ENCODE measurements around the gene ZBTB20.
"Not testable (repeated sequence)": the region's sequence is repeated elsewhere in the genome, so short reads cannot be mapped to it uniquely, and the experiment has no call there.

The ZBTB20 gene

DNA sequence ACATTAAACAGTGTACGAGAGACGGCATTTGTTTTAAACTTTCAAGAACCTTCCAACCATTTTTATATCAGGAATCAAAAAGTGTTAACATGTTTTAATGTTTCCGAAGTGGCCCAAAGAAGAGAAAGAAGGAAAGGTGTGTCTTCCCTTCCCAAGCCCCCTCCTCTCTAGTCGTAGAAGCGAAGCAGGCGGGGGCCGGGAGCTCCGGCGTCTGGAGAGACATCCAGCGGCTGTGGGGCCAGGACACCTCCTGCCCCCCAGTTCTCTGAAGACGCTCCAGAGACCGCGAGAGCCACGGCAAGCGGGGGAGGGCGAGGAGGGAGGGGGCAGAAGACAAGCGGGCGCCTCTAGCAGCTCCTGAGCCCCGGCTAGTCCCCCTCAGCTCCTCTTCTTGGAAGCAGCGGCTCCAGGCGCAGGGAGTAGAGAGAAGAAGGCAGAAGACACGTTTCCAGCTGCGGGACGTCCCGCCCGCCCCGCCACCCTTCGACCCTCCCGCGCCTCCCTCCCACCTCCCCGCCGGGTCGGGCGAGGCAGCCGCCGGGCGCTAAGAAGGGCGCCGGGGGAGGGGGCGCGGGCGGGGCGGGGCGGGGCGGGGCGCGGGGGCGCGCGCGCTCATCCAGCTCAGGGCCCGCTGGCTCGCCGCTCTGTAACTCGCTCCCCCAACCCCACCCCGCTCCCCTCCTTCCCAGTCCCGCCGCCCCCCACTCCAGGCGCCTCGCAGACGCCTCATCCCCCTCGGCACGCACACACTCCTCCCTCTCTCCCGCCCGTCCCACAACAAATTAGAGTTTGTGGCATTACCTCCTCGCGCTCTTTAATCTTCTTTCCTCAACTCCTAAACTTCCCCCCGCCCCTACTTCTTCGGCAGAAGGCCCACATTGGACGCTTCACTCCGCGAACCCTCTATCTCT is at the start of gene ZBTB20:
ZBTB20 (minus strand) TSS at position 871 of the 911 bp plus-strand sequence.
- peak; percentile 81 for DNase-seq

DNA sequence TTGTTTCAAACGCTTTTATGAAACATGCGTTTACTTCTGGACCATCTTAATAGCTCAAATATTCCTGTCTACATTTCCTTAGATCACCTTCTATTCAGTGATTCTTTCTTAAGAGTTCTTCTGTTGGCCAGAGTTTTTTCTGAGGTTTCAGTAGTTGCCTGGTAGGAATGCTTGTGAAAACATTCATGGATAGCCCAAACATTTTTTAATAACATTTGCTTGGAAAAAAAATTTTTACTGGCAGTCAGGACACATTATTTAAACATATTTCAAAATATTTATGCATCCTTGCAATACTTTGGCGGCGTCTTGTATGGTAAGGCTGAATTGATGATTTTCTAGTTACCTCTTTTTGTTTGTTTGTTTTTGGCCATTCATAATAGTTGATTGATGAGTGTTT is 47.4 kb upstream of the ZBTB20 start:
- DNase-seq, result peak; percentile 23

DNA sequence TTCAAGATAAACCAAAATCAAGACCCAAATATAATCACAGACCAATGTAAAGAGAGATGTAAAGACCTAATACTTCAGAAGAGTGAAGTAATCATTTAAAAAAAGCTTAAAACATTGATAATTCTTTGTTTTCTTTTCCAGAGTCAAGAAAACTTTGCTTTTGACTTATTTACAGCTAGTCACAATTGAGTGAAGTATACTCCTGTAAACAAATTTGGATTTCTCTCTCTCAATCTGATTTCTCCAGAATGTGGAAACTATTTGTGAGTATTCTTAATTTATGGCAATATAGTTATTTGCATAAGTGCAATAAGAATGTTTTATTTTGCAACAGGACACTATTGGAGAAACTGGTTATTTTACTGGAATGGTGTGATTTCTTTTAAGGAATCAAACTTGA is 43.7 kb upstream of the ZBTB20 start:
- DNase-seq, result no peak

DNA sequence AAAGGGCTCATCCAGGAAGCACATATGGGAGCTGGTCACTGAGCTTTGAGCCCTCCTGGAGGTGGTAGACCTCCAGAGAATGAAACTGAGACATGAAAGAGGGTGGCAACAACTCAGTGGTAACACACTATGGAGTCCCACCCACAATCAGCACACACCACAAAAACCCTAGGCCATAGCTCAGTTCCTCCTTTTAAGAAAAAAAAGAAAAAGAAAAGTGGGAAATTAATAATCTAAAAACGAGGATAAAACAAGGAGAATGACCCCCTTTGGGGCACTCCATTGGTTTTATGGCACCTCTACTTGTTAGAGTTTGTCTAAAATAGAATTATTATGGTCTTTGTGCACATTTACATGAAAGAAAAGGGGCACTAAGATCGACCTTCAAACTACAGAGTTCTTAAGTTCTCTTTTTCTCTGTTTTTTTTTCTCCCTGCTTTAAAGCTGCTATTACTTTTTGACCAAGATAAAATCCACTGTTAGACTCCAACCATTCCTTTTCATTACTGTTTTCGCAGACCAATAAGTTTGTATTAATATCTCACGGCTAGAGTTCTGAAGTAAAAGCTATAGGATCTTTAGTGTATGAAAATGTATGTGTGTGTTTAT is 40.2 kb upstream of the ZBTB20 start:
- DNase-seq, result no peak

DNA sequence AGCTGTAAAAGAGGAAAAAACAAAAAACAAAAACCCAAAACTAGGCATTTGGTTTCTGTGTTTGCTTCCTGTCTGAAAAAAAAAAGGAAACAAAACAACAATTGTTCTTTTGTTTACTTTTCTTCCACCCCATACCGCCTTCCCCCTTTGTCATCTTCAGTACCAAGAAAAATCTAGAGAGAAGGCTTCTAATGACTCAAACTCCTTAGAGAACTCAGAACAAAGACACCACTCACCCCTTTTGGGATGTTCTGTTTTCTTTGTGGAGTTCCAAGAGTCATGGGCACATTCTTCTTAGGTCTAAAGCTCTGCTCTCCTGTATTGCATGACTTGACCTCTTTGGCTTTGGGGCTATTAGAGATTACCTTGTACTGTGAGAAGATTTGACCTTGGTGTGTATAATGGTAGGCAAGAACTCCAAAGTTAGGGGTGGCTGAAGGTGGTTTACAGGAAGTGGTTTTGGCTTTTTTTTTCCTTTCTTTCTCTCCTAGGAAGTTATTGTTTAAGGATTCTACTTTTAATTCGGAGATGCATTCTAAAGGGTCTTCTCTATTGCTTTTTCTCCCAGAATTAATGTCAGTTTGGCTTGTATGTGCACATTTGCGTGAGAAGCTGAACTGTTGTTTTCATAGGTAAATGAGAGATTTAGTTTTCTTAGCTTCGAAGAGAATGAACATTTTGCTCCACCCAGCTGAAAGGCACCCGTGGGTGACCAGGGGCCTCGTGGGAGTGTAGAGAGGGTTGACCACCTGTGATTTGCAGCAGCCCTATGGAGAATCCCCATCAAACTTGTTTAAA is 39.5 kb upstream of the ZBTB20 start:
- DNase-seq, result no peak

DNA sequence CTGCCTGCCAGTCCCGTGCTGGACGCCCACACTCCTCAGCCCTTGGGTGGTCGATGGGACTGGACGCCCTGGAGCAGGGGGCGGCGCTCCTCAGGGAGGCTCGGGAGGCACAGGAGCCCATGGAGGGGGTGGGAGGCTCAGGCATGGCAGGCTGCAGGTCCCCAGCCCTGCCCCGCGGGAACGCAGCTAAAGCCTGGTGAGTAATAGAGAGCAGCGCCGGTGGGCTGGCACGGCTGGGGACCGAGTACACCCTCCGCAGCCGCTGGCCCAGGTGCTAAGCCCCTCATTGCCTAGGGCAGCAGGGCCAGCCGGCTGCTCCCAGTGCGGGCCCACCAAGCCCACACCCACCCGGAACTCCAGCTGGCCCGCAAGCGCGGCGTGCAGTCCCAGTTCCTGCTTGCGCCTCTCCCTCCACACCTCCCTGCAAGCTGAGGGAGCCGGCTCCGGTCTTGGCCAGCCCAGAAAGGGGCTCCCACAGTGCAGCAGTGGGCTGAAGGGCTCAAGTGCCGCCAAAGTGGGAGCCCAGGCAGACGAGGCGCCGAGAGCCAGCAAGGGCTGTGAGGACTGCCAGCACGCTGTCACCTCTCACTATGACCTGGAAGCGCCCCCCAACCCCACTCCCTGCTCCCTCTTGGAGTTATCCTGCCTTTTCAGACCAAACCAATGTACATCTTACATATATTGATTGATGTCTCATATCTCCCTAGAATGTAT is 37.9 kb upstream of the ZBTB20 start:
- DNase-seq, result not testable (repeated sequence)

DNA sequence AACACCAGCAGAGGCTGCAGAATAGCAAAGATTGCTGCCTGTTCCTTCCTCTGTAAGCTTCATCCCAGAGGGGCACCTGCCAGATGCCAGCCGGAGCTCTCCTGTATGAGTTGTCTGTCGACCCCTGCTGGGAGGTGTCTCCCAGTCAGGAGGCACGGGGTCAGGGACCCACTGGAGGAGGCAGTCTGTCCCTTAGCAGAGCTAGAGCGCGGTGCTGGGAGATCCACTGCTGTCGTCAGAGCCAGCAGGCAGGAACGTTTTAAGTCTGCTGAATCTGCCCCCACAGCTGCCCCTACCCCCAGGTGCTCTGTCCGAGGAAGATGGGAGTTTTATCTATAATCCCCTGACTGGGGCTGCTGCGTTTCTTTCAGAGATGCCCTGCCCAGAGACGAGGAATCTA is 31.8 kb upstream of the ZBTB20 start:
- not testable (repeated sequence) for DNase-seq

DNA sequence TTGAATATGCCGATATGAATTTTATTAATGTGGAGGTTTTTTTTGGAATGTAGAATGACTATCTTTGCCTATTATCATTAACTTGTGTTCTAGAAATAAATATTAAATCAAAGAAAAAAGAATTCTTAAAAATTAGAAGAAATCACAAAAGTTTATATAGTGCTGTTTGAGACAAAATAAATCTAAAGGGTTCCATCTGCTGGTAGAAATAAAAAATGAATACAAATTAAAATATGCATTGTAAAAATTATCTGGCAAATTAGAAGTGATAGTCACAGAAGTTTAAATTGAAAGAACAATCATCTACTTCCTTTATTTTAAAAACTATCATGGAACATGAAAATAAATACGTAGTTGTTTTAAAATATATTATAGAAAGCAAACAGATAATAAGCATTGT is 22.7 kb upstream of the ZBTB20 start:
- no peak for DNase-seq

DNA sequence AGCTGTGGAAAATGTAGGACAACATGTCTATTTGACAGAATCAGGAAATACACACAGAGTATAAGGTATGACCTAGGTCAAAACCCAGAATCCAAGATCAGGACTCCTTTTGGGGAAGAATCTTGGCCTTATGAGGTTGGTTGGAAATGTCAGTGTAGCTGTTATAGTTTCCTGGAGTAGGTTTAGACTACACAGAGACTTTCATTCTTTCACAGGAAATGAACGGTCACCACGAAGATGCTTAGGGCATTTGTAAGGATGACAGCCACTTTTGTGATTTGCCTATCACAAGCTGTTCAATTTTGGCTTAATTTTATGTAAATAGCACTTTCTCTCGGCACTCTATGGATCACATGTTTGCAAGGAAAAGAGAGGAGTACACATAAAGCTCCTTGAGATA is 18.6 kb upstream of the ZBTB20 start:
- no peak for DNase-seq

DNA sequence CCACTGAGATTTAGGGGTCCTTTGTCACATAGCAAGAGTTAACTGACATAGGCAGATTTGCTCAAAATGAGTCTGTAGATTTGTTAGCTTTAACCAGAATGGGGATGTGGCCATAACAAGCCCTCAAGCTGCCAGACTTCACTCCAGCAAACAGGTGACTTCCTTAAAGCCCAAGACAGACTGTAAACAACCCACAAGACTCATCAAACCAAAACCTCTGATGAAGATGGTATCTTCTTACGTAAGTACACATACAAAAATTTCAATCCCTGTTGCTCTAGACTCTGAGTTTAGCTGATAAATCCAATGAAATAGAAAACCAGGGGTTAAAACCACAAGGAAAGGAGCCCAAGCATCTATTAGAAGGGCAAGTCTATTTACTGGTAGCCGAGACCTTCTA is 18.2 kb upstream of the ZBTB20 start:
- DNase-seq, result no peak

DNA sequence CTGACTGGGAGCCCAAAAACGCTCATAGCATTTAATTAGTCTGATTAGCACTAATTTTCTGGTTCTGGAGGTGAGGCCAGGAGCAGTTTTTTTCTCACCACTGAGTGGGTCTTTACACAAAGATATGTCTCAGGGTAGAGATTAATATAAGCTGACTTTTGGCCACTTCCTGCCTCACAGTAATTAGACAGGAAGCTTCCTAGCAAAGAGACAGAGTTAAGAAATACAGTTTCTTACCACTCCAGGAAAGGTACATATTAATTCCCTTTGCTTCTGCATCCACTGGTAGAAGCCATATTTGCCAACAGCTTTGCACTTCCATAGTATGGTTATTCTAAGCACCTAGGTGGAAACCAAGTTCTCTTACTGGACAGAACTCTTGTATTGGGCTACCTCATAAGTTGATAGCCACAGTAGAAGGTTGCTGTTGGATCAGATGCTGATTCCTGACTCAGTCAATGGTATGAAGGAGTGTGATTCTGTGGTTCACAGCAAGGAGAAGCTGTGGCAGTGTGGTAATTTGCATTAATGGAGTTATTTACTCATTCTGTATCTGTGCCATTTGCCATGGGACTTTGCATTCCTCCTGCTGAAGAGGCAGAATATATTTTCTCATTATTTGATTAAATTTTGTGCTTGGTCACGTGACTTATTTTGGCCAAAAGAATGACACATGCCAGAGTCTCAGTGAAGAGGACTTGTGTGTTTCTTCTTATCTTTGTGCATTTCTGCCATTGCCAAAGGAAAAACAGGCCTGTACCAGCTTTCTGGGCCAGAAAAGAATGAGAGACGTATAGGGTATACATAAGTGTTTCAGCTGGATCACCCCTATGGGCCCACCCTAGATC is 17.5 kb upstream of the ZBTB20 start:
- DNase-seq, result no peak

DNA sequence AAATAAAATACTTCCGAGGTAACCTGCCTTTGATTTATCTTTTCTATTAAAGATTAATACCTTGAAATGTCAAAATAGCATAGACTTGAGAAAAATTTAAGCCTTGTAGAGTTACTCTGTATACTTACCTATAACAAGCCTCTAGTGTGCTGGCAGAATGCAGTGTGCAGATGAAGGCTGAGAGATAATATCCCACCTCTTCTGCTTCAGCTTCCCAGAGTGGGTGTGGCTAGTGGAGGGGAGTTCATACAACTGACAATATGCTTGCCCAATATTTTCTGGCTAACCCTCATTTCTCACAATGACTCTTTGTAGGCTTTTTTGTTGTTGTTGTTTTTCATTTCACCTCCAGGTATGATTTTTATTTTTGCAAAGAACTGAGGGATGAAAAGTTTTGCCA is 15.7 kb upstream of the ZBTB20 start:
- no peak for DNase-seq

DNA sequence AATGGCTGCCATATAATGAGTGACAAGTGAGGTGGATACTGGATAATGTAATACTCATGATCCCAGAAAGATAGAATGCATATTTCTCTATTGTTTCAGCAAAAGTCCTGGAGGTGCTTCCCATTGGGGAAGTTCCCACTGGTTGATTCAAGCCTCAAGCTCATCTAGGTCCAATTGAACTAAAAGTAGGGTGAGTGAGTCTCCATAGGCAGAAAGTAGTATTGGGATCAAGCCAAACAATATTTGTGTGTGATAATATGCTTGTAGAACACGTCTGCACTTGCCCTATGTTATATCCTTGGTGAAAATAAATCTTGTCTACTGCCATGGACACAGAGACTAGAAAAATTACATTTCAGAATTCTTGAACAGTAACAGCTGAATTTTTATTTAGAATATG is 14.8 kb upstream of the ZBTB20 start:
- DNase-seq, result no peak

DNA sequence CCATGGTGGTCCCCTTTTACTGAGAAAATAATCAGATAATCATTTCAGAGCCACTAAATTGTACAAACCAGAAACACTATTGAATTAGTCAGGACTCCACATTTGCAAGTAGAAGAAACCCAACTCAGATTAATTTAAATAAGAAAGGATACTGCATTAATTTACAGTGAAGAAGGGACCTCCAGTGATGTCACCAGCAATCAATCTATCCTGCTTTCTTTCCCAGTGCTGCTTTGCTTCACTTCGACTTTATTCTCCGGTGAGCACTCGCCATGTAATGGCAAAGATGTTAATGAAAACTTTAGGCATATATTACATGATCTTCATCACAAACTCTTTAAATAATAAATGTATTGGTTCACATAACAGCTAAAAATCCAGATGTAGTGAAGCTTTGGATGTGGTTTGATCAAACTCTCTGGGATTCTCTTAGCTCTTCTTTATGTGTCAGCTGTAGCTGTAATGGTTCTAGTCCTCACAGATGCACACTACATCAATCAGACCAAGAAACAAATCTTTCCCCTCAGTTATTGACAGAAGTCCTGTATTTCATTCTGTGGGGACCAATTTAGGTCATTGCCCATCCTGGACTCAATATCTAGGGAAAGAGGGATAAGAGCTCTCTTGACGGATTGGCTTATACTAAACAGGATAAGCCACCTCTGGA is 14.2 kb upstream of the ZBTB20 start:
- no peak for DNase-seq

DNA sequence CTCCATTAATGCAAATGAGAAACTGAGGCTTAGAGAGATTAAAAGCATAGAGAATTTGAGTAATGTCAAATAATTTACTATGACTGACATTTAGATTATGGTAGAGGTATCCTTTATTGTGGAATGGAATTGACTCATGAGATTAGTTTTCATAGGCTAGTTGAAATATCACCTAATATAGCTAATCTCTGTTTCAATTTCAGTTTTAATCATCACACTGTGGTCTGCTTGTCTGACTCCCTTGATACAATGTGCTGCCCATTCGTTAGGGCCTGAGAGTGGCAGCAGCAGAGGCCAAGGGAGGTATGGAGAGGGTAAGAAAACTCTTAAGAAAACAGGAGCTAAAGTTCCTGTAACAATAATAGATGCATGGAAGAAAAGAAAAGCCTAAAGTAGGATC is 13.2 kb upstream of the ZBTB20 start:
- no peak for DNase-seq

DNA sequence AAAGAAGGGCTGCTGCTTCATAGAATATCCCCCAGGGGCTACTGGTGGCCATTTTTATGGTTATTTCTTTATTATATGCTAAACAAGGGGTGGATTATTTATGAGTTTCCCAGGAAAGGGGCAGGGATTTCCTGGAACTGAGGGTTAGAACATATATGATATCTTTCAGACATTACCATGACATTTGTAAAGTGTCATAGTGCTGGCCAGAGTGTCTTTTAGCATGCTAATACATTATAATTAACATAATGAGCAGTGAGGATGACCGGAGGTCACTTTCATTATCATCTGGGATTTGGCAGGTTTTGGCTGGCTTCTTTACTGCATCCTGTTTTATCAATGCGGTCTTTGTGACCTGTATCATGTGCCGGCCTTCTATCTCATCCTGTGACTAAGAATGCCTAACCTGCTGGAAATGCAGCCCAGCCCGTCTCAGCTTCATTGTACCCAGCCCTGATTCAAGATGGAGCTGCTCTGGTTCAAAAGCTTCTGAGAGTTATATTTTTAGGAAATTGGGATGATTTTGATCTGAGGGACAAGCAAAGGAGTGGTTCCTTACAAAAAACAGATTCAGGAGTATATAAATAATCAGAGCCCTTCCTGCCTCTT is 9.1 kb upstream of the ZBTB20 start:
- DNase-seq, result no peak

DNA sequence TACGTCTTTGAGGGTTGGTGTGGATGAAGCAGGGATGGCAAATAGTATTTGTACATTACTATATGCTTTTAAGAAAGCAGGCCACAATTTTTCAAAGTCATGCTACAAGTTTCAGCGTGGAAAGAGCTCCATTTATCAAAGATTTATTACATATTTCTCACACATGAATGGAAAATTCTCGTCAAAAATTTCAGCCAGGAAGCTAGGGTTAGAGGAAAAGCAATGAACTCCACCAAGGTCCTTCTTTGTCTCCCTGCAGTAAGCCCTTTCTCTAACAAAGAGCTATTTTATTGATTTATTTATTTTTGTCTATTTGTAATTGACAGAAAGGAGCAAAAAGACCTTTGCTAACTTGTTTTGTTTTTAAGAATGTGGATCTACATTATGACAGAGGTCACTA is 7.5 kb upstream of the ZBTB20 start:
- no peak for DNase-seq

DNA sequence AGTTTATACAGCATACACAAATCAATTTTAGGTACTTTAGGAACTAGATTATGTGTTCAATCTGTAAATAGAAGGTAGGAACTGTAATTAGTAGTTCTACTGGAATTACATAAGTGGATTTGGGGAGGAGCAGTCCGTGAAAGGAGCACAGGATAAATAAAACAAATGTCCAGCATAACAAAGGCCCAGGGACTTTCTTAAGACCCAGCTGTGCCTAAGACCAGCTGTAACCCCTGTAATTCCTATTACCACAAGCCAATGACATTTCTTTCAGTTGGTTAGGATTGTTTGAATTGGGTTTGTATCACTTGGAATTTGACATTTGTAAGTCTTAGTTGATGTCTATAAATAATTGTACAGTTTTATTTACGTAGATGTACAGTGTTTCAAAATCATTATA is 4.8 kb upstream of the ZBTB20 start:
- DNase-seq, result no peak

DNA sequence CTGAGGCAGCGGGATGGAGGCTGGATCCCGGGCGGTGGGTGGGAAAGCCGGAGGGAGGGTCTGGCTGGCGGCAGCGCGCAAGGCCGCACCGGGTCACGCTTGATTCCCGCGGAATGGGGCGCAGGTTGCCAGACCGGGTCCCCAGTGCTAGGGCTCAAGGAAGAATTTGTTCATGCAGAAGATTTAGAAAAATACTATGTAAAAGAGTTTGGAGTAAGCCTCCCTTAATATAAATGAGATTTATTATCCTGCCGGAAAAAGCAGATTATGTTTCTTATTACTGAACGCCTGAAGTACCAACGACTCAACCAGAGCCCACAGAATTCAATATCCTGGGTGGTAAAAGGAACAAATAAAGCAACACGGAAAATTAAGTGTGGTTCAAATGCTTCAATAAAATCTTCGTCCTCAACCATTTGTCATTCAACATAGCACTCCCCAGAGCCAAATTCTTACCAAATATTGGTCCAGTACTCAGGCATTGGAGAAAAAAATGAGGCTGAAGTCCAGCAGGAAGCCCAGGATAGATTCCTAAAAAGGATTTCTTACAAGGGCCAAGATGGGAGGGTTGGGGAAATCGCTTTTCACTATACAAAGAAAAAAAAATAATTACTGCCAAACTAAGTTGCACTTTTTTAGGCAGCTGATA is 1.2 kb upstream of the ZBTB20 start:
- DNase-seq, result no peak

DNA sequence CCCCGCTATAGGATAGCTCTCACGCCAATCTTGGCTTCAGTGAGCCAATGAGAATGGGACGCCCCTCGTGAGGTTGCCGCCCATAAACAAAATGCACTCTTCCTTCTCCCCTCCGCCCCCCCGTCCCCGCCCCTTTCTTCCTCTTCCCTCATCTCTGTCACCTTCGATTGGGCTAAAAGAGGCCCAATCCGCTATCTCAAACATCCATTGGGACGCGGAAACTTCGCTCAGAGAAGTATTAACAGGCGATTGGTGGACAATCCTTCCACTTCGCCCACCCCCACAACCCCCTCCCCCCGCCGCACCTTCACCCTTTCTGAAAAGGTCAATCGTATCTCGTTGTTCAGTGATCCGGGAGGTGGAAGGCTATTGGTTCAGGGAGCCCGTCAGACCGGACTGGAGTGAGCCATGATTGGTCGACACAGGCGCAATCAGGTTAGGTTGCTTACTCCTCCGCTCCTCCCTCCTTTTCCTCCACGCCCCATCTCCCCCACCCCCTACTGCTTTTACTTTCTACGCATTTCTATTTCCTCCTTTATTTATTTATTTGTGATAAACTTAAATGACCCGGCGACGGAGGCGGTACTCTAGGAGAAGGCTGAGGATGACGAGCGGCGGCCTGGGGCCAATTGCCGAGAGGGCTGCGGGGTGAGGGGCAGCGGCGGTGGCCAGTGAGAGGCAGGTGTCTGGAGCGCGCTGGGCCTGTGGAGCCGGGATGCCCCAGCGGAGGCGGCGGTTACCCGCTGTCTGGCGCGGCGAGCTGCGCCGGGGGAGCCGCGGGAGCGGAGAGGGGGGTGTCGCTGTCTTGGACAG is 447 bp upstream of the ZBTB20 start:
- peak; percentile 100 for DNase-seq

Measured in fibroblast of skin of right quadriceps (primary cell).